Upper lobe of right lung (tissue), 1 donor: ENCODE results near the gene FUT8. TPM values are rescaled to one million over a fixed set of nuclear protein-coding genes. Genes with fewer than 3 reads are reported as not detected.

Source experiments
- ATAC-seq: fragments of 200-7000 bp; cut with Tn5 transposase; one replicate; pipeline ENCODE4 v1.9.1; 2020; ENCODE audit warnings: mild to moderate bottlenecking, moderate library complexity
- DNase-seq: peaks from one replicate; pipeline ENCODE4 v3.0.0-alpha.2; 2020
- H3K27ac ChIP-seq: fragments of 200-600 bp; one replicate; pipeline ENCODE4 v1.8.0; 2022
- H3K27me3 ChIP-seq: fragments of 200-600 bp; one replicate; pipeline ENCODE4 v1.8.0; 2022; ENCODE audit warnings: mild to moderate bottlenecking
- H3K36me3 ChIP-seq: fragments of 200-600 bp; one replicate; pipeline ENCODE4 v1.8.0; 2022
- H3K4me1 ChIP-seq: fragments of 200-600 bp; one replicate; pipeline ENCODE4 v1.8.0; 2022
- H3K4me3 ChIP-seq: fragments of 200-600 bp; one replicate; pipeline ENCODE4 v1.8.0; 2022; ENCODE audit warnings: mild to moderate bottlenecking
- H3K9me3 ChIP-seq: fragments of 200-600 bp; one replicate; pipeline ENCODE4 v1.8.0; 2022
- intact Hi-C: fragments of 100-400 bp; cut with DNase I; formaldehyde crosslinking; loops from one replicate; pipeline ENCODE4 v1.11.0; 2022
- total RNA-seq: library from RNA; stranded (reverse); fragmentation: NEBNext Ultra II Directional; extraction: Animal tissue kit (Norgen Biotek cat#: 25700); gene quantifications from one replicate; pipeline ENCODE4 v1.2.1, GENCODE V29; 2021
- TF ChIP-seq, protein P1 (sequence below): fragments of 200-600 bp; IDR thresholded peaks from one replicate; pipeline ENCODE4 v1.8.0; 2022; ENCODE audit warnings: antibody characterized with exemption
- donor health status: DM: no; HTN: yes; CAD: no; lungs with severe emphysema.

The FUT8 gene
- total RNA-seq, 1 donor from 2014 or later = 31.8 TPM

DNA sequence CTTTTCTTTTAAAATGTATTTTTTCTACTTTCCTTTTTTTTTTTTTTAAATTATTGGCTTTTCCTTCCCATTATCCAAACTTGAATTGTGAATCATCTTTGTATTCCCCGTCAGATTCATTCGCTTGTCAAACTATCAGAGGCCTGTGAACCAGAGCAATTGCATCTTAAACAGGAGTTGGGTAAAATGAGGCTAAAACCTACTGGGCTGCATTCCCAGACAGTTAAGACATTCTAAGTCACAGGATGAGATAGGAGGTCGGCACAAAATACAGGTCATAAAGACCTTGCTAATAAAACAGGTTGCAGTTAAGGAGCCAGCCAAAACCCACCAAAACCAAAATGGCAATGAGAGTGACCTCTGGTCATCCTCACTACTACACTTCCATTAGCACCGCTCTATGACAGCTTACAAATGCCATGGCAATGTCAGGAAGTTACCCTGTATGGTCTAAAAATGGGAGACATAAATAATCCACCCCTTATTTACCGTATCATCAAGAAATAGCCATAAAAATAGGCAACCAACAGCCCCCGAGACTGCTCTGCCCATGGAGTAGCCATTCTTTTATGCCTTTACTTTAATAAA lies 19.9 kb downstream of the FUT8 start:
- Histone ChIP-seq H3K9me3 (no peaks in the 10 kb centered on the region), H3K4me3 (no peak overlapping the region), H3K36me3 (no peaks in the 10 kb centered on the region), H3K27ac (no peak overlapping the region), H3K27me3 (no peaks in the 10 kb centered on the region), H3K4me1 (peaks cover 9% of the 10 kb centered on the region)
- no peak for ATAC-seq
- TF ChIP-seq, protein P1, sequence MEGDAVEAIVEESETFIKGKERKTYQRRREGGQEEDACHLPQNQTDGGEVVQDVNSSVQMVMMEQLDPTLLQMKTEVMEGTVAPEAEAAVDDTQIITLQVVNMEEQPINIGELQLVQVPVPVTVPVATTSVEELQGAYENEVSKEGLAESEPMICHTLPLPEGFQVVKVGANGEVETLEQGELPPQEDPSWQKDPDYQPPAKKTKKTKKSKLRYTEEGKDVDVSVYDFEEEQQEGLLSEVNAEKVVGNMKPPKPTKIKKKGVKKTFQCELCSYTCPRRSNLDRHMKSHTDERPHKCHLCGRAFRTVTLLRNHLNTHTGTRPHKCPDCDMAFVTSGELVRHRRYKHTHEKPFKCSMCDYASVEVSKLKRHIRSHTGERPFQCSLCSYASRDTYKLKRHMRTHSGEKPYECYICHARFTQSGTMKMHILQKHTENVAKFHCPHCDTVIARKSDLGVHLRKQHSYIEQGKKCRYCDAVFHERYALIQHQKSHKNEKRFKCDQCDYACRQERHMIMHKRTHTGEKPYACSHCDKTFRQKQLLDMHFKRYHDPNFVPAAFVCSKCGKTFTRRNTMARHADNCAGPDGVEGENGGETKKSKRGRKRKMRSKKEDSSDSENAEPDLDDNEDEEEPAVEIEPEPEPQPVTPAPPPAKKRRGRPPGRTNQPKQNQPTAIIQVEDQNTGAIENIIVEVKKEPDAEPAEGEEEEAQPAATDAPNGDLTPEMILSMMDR = no peak
- intact Hi-C loops = no loop called here
- no peak for DNase-seq

DNA sequence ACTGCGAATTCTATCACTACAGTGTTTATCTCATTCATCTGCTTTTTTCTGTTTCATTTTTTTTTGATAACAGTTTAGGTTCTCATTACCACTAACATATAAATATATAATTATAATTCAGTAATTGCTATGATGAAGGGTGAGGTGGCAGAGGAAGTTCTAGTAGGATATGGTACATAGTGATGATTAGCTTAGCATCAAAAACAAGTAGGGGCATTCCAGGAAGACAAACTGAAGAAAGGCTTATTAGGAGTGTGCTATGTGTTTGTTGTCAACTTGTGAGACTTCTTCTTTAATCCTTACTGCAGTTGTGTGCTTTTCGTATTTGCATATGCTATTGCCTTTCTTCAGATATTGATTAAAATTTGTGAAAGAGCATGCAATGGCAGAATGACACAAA lies 20.6 kb downstream of the FUT8 start:
- ATAC-seq = no peak
- no peak for DNase-seq
- Histone ChIP-seq H3K36me3 (no peaks in the 10 kb centered on the region), H3K4me3 (no peak overlapping the region), H3K9me3 (no peaks in the 10 kb centered on the region), H3K27ac (no peak overlapping the region), H3K27me3 (no peaks in the 10 kb centered on the region), H3K4me1 (peaks cover 9% of the 10 kb centered on the region)
- TF ChIP-seq, protein P1 = no peak
- intact Hi-C loops = no loop called here

DNA sequence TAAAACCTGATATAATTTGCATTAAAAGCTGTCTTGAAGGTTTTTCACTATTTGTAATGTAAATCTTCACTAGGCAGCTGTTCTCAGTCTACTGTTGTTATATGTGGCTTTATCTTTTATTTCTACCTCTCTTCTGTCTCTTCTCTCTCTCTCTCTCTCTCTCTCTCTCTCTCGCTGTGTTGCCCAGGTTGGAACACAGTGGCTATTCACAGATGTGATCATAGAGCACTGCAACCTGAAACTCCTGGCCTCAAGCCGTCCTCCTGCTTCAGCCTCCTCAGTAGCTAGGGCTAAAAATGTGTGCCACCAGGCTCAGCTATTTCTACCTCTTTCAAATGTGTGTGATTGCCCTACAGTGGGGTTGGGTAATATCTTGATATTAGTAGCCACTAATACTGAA lies 21.1 kb downstream of the FUT8 start:
- intact Hi-C loops = no loop called here
- Histone ChIP-seq H3K27ac (no peak overlapping the region), H3K9me3 (no peaks in the 10 kb centered on the region), H3K4me1 (peaks cover 9% of the 10 kb centered on the region), H3K27me3 (no peaks in the 10 kb centered on the region), H3K4me3 (no peak overlapping the region), H3K36me3 (no peaks in the 10 kb centered on the region)
- DNase-seq (no peak), ATAC-seq (no peak)
- TF ChIP-seq, protein P1 = no peak

DNA sequence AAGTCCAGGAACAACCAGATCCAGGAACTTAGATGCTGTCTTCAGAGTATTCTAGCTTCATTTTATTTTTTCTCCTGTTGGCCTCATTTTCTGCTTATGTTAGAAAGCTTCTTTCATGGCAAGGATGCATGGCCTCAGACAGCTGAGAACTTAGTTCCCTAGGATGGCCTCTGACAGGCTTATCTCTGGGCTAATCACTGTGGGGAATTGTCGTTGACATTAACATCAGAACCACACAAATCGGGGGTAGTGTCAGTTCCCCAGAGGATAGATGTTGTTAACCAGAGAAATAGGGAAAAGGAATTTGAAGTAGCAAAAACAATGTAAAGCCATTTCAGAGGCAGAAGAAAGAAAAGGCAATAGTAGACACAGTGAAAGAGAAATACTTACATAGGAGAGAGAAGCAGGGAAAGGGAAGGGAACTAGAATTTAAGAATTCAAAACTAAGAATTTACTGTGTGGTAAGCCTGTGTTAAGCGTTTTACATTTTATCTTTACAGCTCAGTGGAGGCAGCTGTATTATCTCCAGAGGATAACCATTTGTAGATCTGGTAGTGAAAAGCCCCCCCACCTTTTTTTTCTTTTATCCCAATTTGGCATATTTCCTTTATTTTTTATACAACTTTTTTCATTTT lies 21.8 kb downstream of the FUT8 start:
- Histone ChIP-seq H3K27me3 (no peaks in the 10 kb centered on the region), H3K4me1 (peaks cover 9% of the 10 kb centered on the region), H3K27ac (no peak overlapping the region), H3K9me3 (no peaks in the 10 kb centered on the region), H3K36me3 (no peaks in the 10 kb centered on the region), H3K4me3 (no peak overlapping the region)
- no peak for DNase-seq
- TF ChIP-seq, protein P1 = no peak
- intact Hi-C loops = no loop called here
- no peak for ATAC-seq

DNA sequence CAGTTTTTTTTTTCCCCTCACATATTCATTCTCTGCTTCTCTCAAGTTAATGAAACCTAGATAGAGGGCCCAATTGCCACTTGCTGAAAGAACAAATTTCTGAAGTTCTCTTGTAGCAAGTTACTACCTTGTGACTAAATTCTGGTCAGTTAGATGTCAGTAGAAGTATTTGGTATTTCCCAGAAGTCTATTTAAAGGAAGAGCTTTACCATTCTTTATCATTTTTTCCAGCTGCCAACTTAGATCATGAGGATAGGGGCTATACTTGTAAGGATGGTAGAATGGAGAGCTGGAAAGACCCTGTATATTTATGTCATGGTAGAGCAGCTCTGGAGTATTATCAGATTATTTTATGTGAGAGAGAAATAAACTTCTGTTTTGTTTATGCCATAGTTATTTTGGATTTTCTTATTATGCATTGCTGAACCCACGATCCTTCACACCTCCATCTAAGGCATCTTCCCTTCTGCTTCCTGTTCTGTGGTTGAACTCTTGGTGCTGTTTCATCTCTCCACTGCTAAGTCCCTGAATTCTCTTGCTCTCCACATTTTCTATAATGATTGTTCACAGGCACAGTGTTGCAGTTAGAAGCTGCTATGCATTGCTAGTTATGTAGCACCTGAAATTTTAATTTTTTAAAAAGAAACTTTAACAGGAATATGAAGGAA lies 25.9 kb downstream of the FUT8 start:
- DNase-seq (no peak), ATAC-seq (no peak)
- no peak overlapping the region for H3K4me3 ChIP-seq
- no peaks in the 10 kb centered on the region for H3K27me3 ChIP-seq
- no peaks in the 10 kb centered on the region for H3K4me1 ChIP-seq
- H3K36me3 ChIP-seq = no peaks in the 10 kb centered on the region
- H3K27ac ChIP-seq = no peak overlapping the region
- TF ChIP-seq, protein P1 = no peak
- no peaks in the 10 kb centered on the region for H3K9me3 ChIP-seq
- intact Hi-C loops = no loop called here
